PC-9 (cell line): Measurements from ENCODE around the gene CD44.

Source experiments
- CTCF ChIP-seq: fragments of 200-600 bp; sonication (generic); conservative IDR thresholded peaks from 2 replicates; pipeline ENCODE4 v1.6.1; 2017; ENCODE audit warnings: mixed run types, antibody characterized with exemption, mild to moderate bottlenecking, moderate library complexity
- EZH2 ChIP-seq: fragments of 200-600 bp; sonication (generic); IDR thresholded peaks from 2 replicates; pipeline ENCODE4 v1.8.0; 2017; ENCODE audit warnings: antibody characterized with exemption, low read depth

GRCh38 chr11:35145271-35145670, 6.3 kb downstream of the CD44 start:
- TF ChIP-seq CTCF, result no peak
- TF ChIP-seq EZH2, result no peak
